Tibial nerve (tissue), 4 donors: Measurements from ENCODE around the gene RPL28. TPM values are rescaled to one million over a fixed set of nuclear protein-coding genes. Genes with fewer than 3 reads are reported as not detected.
"Not testable (repeated sequence)": the region's sequence is repeated elsewhere in the genome, so short reads cannot be mapped to it uniquely, and the experiment has no call there.

Source experiments
- DNase-seq, 2 donors: peaks; one replicate each; pipeline ENCODE4 v3.0.0-alpha.2; 2019; ENCODE audit warnings: low spot score in 2 of 2
- H3K27ac ChIP-seq, 4 donors: fragments of 200-600 bp; sonication (generic) in 3 of 4; one replicate each; pipeline ENCODE4 v1.5.1; 2017 to 2019; ENCODE audit warnings: mild to moderate bottlenecking in 1 of 4
- H3K27me3 ChIP-seq, 2 donors: fragments of 200-600 bp; sonication (generic) in 1 of 2; one replicate each; pipeline versions ENCODE4 v1.5.1 to v1.6.0; 2017 to 2019
- H3K36me3 ChIP-seq, 3 donors: fragments of 200-600 bp; sonication (generic); one replicate each; pipeline ENCODE4 v1.5.1; 2018 to 2019
- H3K4me1 ChIP-seq, 4 donors: fragments of 200-600 bp; sonication (generic) in 3 of 4; one replicate each; pipeline ENCODE4 v1.5.1; 2017 to 2019
- H3K4me3 ChIP-seq, 4 donors: fragments of 200-600 bp; sonication (generic) in 3 of 4; one replicate each; pipeline ENCODE4 v1.5.1; 2017 to 2019; ENCODE audit warnings: mild to moderate bottlenecking in 1 of 4, moderate library complexity in 1 of 4
- H3K9me3 ChIP-seq, 4 donors: fragments of 200-600 bp; sonication (generic) in 3 of 4; one replicate each; pipeline ENCODE4 v1.5.1; 2017 to 2019
- EP300 ChIP-seq, 2 donors: sonication (generic); formaldehyde crosslinking; IDR thresholded peaks; one replicate each; pipeline ENCODE4 v1.6.1; 2017; ENCODE audit warnings: antibody characterized with exemption in 2 of 2, mild to moderate bottlenecking in 1 of 2
- POLR2A ChIP-seq, 2 donors: fragments of 450-650 bp; IDR thresholded peaks; one replicate each; pipeline ENCODE4 v1.6.1; 2017; ENCODE audit warnings: antibody characterized with exemption in 2 of 2, mild to moderate bottlenecking in 2 of 2, moderate library complexity in 2 of 2
- WGBS, 2 donors: methylation state at CpG; one replicate each; pipeline ENCODE4 v1.1.5; 2018; 5-methylcytosine and 5-hydroxymethylcytosine counted together
- total RNA-seq, 4 donors: library from RNA; depleted of rRNA; stranded (reverse); fragments of >200 nt; gene quantifications; one replicate each; pipeline ENCODE4 v1.1.0, GENCODE V29; 2016
- TF ChIP-seq, protein P1 (sequence below), 5 experiments: fragments of 200-600 bp in 3 of 5; fragments of 450-650 bp in 2 of 5; sonication (generic) in 3 of 5; IDR thresholded peaks; one replicate each; pipeline ENCODE4 v1.5.1; 2016 to 2019; ENCODE audit warnings: antibody characterized with exemption in 5 of 5, mild to moderate bottlenecking in 3 of 5, moderate library complexity in 2 of 5

The RPL28 gene
- total RNA-seq, 4 donors from 2014 or later = 266 to 574 (median 354) TPM

DNA sequence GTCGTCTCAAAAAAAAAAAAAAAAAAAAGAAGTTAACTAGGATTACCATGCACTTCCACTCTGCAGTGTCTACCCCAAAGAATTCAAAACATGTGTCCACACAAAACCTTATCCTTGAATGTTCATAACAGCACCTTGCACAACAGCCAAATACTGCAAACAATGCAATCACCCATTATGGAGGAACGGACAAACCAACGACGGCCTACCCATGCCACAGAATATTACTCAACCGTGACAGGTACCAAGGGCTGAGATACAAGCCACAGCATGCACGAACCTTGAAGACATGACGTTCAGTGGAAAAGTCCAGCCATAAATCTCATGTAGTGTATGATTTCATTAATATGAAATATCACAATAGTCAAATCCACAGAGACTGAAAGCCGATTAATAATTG lies 60.3 kb downstream of the RPL28 start:
- H3K27me3 ChIP-seq = peaks cover 0 to 66% of the 10 kb centered on the region in 2 donors
- 65 to 73% methylated on average over 8 of the region's 8 CpGs for WGBS, 2 donors
- DNase-seq = no peak

DNA sequence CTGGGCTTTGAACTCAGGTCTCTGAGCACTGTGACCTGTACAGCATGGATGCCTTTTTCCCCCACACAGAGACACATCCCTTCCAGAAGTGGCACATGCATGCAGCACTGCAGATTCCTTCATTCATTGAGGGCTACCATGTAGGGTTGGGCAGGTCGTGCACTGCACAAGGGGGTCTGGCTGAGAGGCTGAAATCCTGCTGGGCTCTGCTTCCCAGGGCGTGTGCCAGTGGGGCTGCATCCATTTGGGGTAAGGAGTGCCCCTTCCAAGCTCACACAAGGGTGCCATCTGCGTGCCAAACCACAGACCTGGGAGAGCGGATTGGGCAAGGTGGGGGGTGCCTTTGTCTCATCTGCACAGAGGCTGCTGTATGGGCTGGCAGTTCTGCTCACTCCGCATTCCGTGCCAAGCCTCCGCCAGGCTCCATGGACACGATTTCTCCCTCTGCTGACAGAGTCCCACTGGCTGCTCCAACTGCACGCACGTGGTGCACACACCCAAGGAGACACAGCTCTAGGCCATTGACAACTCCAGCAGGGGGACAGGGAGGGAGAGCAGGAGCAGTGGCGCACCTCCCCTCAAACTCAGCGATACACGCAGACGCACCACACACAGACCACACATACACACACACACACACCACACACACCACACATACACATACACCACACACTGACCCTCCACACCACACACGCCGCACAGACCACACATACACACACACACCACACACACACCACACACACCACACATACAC lies 61.9 kb downstream of the RPL28 start:
- Histone ChIP-seq H3K4me1 (peaks cover 0 to 30% (median 17%) of the 10 kb centered on the region in 4 donors), H3K4me3 (no peak overlapping the region), H3K27me3 (peaks cover 0 to 71% of the 10 kb centered on the region in 2 donors), H3K27ac (peak overlapping the region in 1 of 4 donors; percentile 3), H3K36me3 (no peaks in the 10 kb centered on the region), H3K9me3 (no peaks in the 10 kb centered on the region)
- no peak for TF ChIP-seq POLR2A (IDR thresholded peaks at IDR 0.05)
- TF ChIP-seq, protein P1, sequence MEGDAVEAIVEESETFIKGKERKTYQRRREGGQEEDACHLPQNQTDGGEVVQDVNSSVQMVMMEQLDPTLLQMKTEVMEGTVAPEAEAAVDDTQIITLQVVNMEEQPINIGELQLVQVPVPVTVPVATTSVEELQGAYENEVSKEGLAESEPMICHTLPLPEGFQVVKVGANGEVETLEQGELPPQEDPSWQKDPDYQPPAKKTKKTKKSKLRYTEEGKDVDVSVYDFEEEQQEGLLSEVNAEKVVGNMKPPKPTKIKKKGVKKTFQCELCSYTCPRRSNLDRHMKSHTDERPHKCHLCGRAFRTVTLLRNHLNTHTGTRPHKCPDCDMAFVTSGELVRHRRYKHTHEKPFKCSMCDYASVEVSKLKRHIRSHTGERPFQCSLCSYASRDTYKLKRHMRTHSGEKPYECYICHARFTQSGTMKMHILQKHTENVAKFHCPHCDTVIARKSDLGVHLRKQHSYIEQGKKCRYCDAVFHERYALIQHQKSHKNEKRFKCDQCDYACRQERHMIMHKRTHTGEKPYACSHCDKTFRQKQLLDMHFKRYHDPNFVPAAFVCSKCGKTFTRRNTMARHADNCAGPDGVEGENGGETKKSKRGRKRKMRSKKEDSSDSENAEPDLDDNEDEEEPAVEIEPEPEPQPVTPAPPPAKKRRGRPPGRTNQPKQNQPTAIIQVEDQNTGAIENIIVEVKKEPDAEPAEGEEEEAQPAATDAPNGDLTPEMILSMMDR (IDR thresholded peaks at IDR 0.05) = no peak
- WGBS, 2 donors = 28 to 43% methylated on average over 8 to 16 of the region's 16 CpGs
- DNase-seq = no peak

More for the DNA sequence above, 60.3 kb downstream of the RPL28 start:
- H3K27ac ChIP-seq = no peak overlapping the region
- no peaks in the 10 kb centered on the region for H3K36me3 ChIP-seq
- TF ChIP-seq POLR2A (IDR thresholded peaks at IDR 0.05) = no peak
- TF ChIP-seq EP300 (IDR thresholded peaks at IDR 0.05) = no peak
- TF ChIP-seq, protein P1 (IDR thresholded peaks at IDR 0.05) = no peak
- H3K9me3 ChIP-seq = no peaks in the 10 kb centered on the region
- H3K4me3 ChIP-seq = no peak overlapping the region
- H3K4me1 ChIP-seq = peaks cover 0 to 29% (median 11%) of the 10 kb centered on the region in 4 donors

DNA sequence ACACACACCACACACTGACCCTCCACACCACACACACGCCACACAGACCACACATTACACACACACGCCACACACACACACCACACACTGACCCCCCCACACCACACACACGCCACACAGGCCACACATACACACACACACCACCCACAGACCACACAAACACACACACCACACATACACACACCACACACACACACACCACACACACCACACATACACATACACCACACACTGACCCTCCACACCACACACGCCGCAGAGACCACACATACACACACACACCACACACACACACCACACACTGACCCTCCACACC lies 62.4 kb downstream of the RPL28 start:
- DNase-seq, H3K4me3 ChIP-seq, H3K9me3 ChIP-seq, H3K27ac ChIP-seq, H3K36me3 ChIP-seq: not testable (repeated sequence)
- 83 to 89% methylated on average over 5 of the region's 5 CpGs for WGBS, 2 donors
- Histone ChIP-seq H3K4me1 (peaks cover 0 to 30% (median 15%) of the 10 kb centered on the region in 4 donors), H3K27me3 (peaks cover 0 to 67% of the 10 kb centered on the region in 2 donors)

DNA sequence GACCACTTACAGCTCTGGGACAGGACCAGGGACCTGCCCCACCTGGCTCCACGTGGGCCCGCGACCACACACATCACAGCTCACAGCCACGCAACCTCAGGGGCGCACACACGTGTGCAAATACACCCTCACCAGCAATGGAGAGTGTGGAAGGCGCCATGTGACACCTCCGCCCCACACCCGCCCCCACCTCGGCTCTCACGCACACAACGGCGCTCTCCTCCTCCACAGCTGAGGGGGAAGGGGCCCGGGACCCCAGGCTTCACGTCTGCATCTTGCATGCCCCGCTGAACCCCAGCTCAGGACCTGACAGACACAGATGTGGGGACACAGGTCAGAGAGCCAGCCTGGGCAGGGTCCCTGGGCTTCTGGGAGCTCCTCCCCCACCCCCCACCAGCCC lies 63.7 kb downstream of the RPL28 start:
- WGBS, 2 donors = 18 to 36% methylated on average over 9 to 15 of the region's 16 CpGs
- TF ChIP-seq, protein P1 (IDR thresholded peaks at IDR 0.05) = no peak
- TF ChIP-seq EP300 (IDR thresholded peaks at IDR 0.05) = no peak
- TF ChIP-seq POLR2A (IDR thresholded peaks at IDR 0.05) = no peak
- DNase-seq = no peak
- peaks cover 0 to 8% (median 0%) of the 10 kb centered on the region in 3 donors for H3K36me3 ChIP-seq
- peaks cover 0 to 54% of the 10 kb centered on the region in 2 donors for H3K27me3 ChIP-seq
- peaks cover 0 to 25% (median 14%) of the 10 kb centered on the region in 4 donors for H3K4me1 ChIP-seq
- H3K27ac ChIP-seq = no peak overlapping the region
- H3K4me3 ChIP-seq = no peak overlapping the region
- H3K9me3 ChIP-seq = no peaks in the 10 kb centered on the region

DNA sequence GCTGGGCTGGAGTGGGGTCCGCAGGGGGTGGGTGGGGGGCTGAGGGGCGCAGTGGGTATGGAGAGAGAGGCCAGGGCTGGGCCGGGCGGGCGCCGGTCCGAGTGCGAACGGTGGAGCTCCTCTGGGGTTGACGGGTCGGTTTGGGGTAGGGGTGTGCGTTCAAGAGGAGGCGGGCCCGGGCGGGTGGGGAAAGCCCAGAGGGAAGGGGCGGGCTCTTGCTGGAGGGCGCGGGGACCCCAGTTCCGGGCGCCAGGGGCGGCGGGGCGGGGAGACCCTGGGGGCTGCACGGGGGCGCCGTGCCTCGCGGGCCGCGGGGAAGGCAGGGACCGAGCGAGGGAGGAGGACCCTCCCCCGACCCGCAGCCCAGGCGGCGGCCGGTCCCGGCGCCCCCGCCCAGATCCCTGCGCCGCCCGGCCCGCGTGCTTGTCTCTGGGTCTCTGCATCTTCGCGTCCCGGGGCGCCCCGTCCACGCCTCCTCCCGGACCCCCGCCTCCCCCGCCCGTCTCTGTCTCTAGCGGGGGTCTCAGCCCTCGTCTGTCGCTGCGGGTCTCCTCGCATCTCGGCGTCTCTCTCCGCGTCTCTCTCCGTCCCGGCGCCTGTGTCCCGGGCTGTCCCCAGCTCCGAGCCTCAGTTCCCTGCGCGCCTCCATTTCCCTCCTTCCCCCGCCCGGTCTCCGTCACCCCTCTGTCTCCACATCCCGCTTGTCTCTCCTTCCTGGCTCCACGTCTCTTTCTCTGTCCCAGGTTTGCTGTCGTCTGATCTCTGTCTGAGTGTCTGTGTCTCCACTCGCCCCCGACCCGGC lies 65.6 kb downstream of the RPL28 start:
- peak overlapping the region in 2 of 4 donors; percentile 67 to 72 for H3K27ac ChIP-seq

More for the DNA sequence above, 65.6 kb downstream of the RPL28 start:
- 0 to 1% methylated on average over 24 to 65 of the region's 80 CpGs for WGBS, 2 donors
- Histone ChIP-seq H3K9me3 (no peaks in the 10 kb centered on the region), H3K27me3 (peaks cover 0 to 37% of the 10 kb centered on the region in 2 donors), H3K4me3 (peak overlapping the region; percentile 10 to 53 (median 32)), H3K4me1 (peaks cover 0 to 25% (median 14%) of the 10 kb centered on the region in 4 donors), H3K36me3 (peaks cover 0 to 26% (median 0%) of the 10 kb centered on the region in 3 donors)
- no peak for DNase-seq
- TF ChIP-seq POLR2A (IDR thresholded peaks at IDR 0.05) (no peak), EP300 (IDR thresholded peaks at IDR 0.05) (no peak)
- TF ChIP-seq, protein P1 (IDR thresholded peaks at IDR 0.05) = no peak
